HEK293 (cell line): ENCODE results near the gene HLA-DMB.

ENCODE experiments used
- EGR2 ChIP-seq: fragments of 450-650 bp; formaldehyde crosslinking; IDR thresholded peaks from 2 replicates; pipeline ENCODE4 v1.5.1; 2016; ENCODE audit warnings: low read depth, missing biosample characterization, missing genetic modification characterization
- KLF1 ChIP-seq: fragments of 450-650 bp; formaldehyde crosslinking; IDR thresholded peaks from 2 replicates; pipeline ENCODE4 v1.5.1; 2016; ENCODE audit warnings: missing biosample characterization, missing genetic modification characterization
- KLF9 ChIP-seq: fragments of 450-650 bp; formaldehyde crosslinking; IDR thresholded peaks from 2 replicates; pipeline ENCODE4 v1.5.1; 2016; ENCODE audit warnings: missing biosample characterization, missing genetic modification characterization, low read depth
- MZF1 ChIP-seq: fragments of 450-650 bp; formaldehyde crosslinking; IDR thresholded peaks from 2 replicates; pipeline ENCODE4 v1.5.1; 2017; ENCODE audit warnings: missing biosample characterization, missing genetic modification characterization, borderline replicate concordance
- PATZ1 ChIP-seq: fragments of 450-650 bp; formaldehyde crosslinking; IDR thresholded peaks from 2 replicates; pipeline ENCODE4 v1.5.1; 2016; ENCODE audit warnings: missing biosample characterization, missing genetic modification characterization
- PBX3 ChIP-seq: sonication (generic); formaldehyde crosslinking; IDR thresholded peaks from 2 replicates; pipeline ENCODE4 v1.8.1; 2022; ENCODE audit warnings: mild to moderate bottlenecking, moderate library complexity, missing genetic modification reagents
- REST ChIP-seq: fragments of 450-650 bp; formaldehyde crosslinking; IDR thresholded peaks from 2 replicates; pipeline ENCODE4 v1.5.1; 2016; ENCODE audit warnings: missing biosample characterization, missing genetic modification characterization
- ZBTB26 ChIP-seq: fragments of 450-650 bp; formaldehyde crosslinking; optimal IDR thresholded peaks from 2 replicates; pipeline ENCODE3; 2016; ENCODE audit warnings: missing biosample characterization, mild to moderate bottlenecking, missing genetic modification characterization
- ZBTB7A ChIP-seq: fragments of 450-650 bp; formaldehyde crosslinking; IDR thresholded peaks from 2 replicates; pipeline ENCODE4 v1.5.1; 2016; ENCODE audit warnings: low read depth, missing biosample characterization, missing genetic modification characterization
- ZFP37 ChIP-seq: fragments of 450-650 bp; formaldehyde crosslinking; IDR thresholded peaks from 2 replicates; pipeline ENCODE4 v1.5.1; 2016; ENCODE audit warnings: missing biosample characterization, missing genetic modification characterization
- ZNF121 ChIP-seq: fragments of 450-650 bp; formaldehyde crosslinking; IDR thresholded peaks from 2 replicates; pipeline ENCODE4 v1.5.1; 2016; ENCODE audit warnings: missing biosample characterization, missing genetic modification characterization
- ZNF155 ChIP-seq: fragments of 450-650 bp; formaldehyde crosslinking; IDR thresholded peaks from 2 replicates; pipeline ENCODE4 v1.5.1; 2016; ENCODE audit warnings: missing biosample characterization, missing genetic modification characterization
- ZNF2 ChIP-seq: fragments of 450-650 bp; formaldehyde crosslinking; IDR thresholded peaks from 2 replicates; pipeline ENCODE4 v1.5.1; 2016; ENCODE audit warnings: missing biosample characterization, missing genetic modification characterization
- ZNF221 ChIP-seq: fragments of 450-650 bp; formaldehyde crosslinking; IDR thresholded peaks from 2 replicates; pipeline ENCODE4 v1.5.1; 2017; ENCODE audit warnings: missing biosample characterization, missing genetic modification characterization, borderline replicate concordance
- ZNF266 ChIP-seq: fragments of 450-650 bp; formaldehyde crosslinking; IDR thresholded peaks from 2 replicates; pipeline ENCODE4 v1.5.1; 2016; ENCODE audit warnings: missing biosample characterization, missing genetic modification characterization, low read depth
- ZNF311 ChIP-seq: fragments of 450-650 bp; formaldehyde crosslinking; IDR thresholded peaks from 2 replicates; pipeline ENCODE4 v1.5.1; 2017; ENCODE audit warnings: missing biosample characterization, missing genetic modification characterization, borderline replicate concordance
- ZNF362 ChIP-seq: fragments of 450-650 bp; formaldehyde crosslinking; IDR thresholded peaks from 2 replicates; pipeline ENCODE4 v1.5.1; 2016; ENCODE audit warnings: missing biosample characterization, missing genetic modification characterization
- ZNF416 ChIP-seq: fragments of 450-650 bp; formaldehyde crosslinking; IDR thresholded peaks from 2 replicates; pipeline ENCODE4 v1.5.1; 2016; ENCODE audit warnings: missing biosample characterization, missing genetic modification characterization
- ZNF518A ChIP-seq: fragments of 450-650 bp; formaldehyde crosslinking; conservative IDR thresholded peaks from 2 replicates; pipeline ENCODE4 v1.5.1; 2016; ENCODE audit warnings: low read depth, missing biosample characterization, missing genetic modification characterization
- ZNF544 ChIP-seq: fragments of 450-650 bp; formaldehyde crosslinking; IDR thresholded peaks from 2 replicates; pipeline ENCODE4 v1.5.0; 2017; ENCODE audit warnings: missing biosample characterization, missing genetic modification characterization
- ZNF580 ChIP-seq: fragments of 450-650 bp; formaldehyde crosslinking; IDR thresholded peaks from 2 replicates; pipeline ENCODE4 v1.5.1; 2016; ENCODE audit warnings: missing biosample characterization, missing genetic modification characterization
- ZNF596 ChIP-seq: fragments of 450-650 bp; IDR thresholded peaks from 2 replicates; pipeline ENCODE4 v1.5.0; 2018; ENCODE audit warnings: missing biosample characterization, mild to moderate bottlenecking, missing genetic modification characterization, moderate library complexity
- ZNF670 ChIP-seq: fragments of 450-650 bp; formaldehyde crosslinking; IDR thresholded peaks from 2 replicates; pipeline ENCODE4 v1.5.1; 2016; ENCODE audit warnings: missing biosample characterization, missing genetic modification characterization, low read depth

Gene HLA-DMB

GRCh38 chr6:32972353-32973143 is 31.7 kb upstream of the HLA-DMB start (continued):
- no peak for TF ChIP-seq ZNF580 (tag by site-specific recombination)
- peak; percentile 2; the same call in 1 of the 2 replicates for TF ChIP-seq ZBTB7A
- TF ChIP-seq ZNF221 = no peak
- 0 out of 2 replicates have a peak, but pooled peaks have one; percentile 70 for TF ChIP-seq KLF9 (tag by site-specific recombination)
- TF ChIP-seq REST (tag by site-specific recombination) = peak; percentile 7; the same call in 1 of the 2 replicates
- 0 out of 2 replicates have a peak, but pooled peaks have one; percentile 1 for TF ChIP-seq PATZ1 (tag by site-specific recombination)
- TF ChIP-seq ZNF670 = no peak
- TF ChIP-seq PBX3 (CRISPR knock-in tag) = peak; percentile 88
- TF ChIP-seq ZFP37 (tag by site-specific recombination) = peak; percentile 69; the same call in 1 of the 2 replicates
- TF ChIP-seq ZNF266 (tag by site-specific recombination) = peak; percentile 31; the same call in 1 of the 2 replicates
- 0 out of 2 replicates have a peak, but pooled peaks have one; percentile 15 for TF ChIP-seq EGR2
- TF ChIP-seq ZNF518A (tag by site-specific recombination) = no peak
- TF ChIP-seq ZBTB26 (tag by site-specific recombination) = peak; percentile 31
- TF ChIP-seq ZNF155 = no peak
- peak; percentile 83 for TF ChIP-seq KLF1 (tag by site-specific recombination)
- no peak for TF ChIP-seq ZNF311 (tag by site-specific recombination)
- no peak for TF ChIP-seq ZNF544 (tag by site-specific recombination)
- no peak for TF ChIP-seq ZNF416
- TF ChIP-seq ZNF596 (tag by site-specific recombination) = peak; percentile 69; the same call in 1 of the 2 replicates
- no peak for TF ChIP-seq ZNF362 (tag by site-specific recombination)
- TF ChIP-seq ZNF2 (tag by site-specific recombination) = peak; percentile 93
- TF ChIP-seq MZF1 = peak; percentile 25; the same call in 1 of the 2 replicates
- peak; percentile 50; the same call in 1 of the 2 replicates for TF ChIP-seq ZNF121 (tag by site-specific recombination)
